Measurements from ENCODE around the gene NFATC2IP.

The NFATC2IP gene

DNA sequence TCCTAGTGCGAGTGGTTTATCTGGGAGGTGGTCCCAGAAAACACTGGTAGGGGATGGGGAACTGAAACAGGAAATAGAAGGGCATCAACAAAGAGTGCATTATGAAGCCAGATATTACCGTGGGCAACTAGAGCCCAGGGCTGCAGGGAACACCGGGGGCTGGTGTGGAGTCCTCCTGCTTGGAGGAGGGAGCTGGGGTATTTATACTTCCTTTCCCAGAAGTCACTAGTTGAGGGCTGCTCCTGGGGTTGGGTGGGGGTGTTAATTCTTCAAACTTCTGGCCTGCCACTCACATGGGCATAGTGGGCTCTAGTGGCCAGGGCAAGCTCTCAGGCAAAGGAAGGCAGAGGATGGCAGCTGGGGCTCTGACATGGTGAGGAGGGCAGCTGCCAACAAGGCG is 48.8 kb downstream of the NFATC2IP start:
- DNase-seq (ENCODE audit: low read depth) = no peak

DNA sequence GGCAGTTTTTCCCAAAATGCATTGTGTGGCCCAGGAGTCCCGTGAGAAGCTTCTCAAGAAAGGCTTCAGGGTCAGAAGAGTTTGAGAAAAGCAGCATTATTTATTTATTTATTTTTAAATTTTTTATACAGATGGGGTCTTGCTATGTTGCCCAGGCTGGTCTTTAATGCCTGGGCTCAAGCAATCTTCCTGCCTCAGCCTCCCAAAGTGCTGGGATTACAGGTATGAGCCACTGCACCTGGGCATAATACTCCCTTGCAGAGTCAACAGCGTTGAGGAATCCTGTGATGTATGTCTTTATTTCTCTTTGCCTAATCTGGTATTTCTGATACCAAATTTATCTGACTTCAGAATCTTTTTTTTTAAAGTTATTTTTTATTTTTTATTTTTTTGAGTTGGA is 49.3 kb downstream of the NFATC2IP start:
- DNase-seq (ENCODE audit: low read depth) = no peak

DNA sequence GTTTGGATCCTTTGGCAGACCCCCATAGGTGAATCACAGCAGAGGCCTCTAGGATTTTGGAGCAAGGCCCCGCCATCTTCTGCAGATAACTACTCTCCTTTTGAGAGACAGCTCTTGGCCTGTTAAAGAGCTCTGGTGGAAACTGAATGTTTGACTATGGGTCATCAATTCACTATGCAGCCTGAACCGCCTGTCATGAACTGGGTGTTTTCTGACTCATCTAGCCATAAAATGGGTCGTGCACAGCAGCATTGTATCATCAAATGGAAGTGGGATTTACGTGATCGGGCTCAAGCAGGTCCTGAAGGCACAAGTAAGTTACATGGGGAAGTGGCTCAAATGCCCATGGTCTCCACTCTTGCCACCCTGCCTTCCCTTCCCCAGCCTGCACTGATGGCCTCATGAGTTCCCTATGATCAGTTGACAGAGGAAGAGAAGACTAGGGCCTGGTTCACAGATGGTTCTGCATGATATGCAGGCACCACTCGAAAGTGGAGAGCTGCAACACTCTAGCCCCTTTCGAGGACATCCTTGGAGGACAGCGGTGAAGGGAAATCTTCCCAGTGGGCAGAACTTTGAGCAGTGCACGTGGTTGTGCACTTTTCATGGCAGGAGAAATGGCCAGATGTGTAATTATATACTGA is 53.9 kb downstream of the NFATC2IP start:
- DNase-seq (ENCODE audit: low read depth) = peak; percentile 82

DNA sequence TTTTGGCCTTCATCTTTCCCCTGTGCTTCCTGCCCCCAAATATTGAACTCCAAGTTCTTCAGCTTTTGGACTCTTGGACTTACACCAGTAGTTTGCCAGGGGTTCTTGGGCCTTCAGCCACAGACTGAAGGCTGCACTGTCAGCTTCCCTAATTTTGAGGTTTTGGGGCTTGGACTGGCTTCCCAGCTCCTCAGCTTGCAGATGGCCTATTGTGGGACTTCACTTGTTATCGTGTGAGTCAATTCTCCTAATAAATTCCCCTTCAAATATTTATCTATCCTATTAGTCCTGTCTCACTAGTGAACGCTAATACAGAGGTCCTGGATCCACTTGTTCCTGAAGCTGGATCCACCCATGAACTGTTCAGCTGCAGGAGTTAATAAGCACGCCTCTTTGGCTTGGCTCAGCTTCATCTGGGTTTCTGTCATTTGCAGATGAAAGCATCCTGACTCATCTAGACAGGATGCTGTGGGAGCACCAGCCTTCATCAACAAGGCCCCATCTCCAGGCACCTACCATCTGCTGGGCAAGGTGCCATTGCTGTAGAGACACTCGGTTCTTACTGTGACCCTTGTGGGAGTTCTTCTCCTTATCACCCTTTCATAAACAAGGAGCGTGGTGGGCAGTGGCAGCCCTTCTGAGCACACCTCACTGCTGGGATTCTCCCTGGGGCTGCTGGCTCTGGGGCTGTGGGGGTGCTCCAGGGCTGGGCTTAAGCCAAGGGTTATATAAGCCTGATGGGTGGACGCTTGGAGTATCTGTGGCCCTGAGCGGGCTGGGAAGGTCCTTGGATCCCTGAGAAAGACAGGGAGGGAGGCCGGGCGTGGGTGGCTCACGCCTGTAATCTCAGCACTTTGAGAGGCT is 57.2 kb downstream of the NFATC2IP start:
- peak; percentile 84 for DNase-seq (ENCODE audit: low read depth)

DNA sequence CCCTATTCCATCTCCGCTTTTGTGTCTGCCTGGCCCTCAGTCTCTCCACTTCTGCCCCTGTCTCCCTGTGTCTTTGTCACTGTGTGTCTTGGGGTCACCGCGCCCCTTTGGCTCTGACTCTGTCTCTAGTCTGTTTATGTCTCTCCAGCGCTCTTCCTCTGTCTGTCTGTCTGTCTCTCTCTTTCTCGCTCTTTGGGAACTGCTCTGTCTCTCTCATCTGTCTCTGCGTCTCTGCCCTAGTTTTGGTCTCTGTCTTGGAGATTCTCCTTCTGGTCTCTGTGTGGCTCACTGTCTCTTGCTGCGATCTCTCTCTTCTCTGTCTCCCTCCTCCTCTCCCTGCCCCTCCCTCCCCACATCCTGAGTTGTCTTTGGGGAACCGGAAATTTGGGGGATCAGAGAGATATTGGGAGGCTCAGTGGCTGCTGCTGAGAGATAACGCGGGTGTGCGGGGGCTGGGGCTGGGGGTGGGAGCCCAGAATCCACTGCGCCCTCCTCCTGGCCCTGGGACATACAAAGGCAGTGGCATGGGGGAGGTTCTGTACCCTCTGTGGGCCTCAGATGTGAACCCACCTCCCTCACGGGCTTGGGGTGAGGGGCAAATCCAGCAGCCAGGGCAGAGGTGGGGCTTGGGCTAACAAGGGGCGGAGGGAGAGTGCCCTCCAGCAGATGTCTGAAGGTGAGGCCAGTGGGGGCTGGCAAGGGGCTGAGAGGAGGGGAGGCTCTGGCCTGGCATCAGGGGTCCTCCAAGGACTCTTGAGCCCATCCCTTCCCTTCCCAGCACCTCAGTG is 58.5 kb downstream of the NFATC2IP start:
- no peak for DNase-seq (ENCODE audit: low read depth)

DNA sequence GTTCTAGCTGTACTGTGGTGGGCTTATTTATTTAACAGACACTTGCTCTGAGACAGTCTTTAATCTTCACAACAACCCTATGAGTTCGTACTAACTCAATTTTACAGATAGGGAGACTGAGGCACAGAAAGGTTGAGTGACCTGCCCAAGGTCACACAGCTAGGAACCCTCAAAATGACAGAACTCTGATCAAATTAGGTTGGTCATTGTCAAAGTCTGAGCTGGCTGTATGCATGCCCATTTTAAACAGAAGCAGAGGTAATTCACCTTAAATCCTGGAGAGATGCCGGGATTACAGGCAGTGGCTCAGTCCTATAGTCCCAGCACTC is 59.1 kb downstream of the NFATC2IP start:
- DNase-seq (ENCODE audit: low read depth) = no peak

DNA sequence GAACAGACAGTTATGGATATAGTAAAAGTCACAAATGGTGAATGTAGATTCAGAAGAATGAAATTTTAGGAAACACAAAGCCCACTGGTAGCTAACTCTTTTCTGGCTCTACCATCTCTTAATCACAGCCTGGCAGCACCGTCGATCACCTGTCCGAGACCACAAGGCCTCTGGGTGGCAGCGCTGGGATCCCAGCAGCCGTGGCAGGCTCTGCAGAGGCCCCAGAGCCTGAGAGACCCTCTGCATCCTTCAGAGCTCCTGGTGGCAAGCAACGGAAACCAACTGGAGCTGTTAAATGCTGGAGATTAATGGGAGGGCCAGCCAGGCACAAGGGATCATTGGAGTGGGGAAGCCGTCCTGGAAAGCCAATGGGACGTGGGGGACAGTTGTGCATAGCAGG is 60.4 kb downstream of the NFATC2IP start:
- DNase-seq (ENCODE audit: low read depth) = no peak

DNA sequence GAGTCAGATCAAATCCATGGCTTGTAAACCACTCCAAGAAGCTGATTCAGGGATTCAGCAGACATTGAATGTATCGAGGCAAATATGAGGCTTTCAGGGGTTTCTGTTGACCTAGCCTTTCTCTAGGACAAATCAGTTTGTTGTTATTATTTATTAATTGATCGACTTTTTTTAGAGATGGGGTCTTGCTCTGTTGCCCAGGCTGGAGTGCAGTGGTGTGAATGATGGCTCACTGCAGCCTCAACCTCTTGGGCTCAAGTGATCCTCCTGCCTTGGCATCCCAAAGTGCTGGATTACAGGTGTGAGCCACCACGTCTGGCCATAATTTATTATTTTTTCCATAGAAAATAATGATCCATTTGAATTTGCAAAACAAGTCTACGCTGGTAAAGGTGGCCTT is 61.1 kb downstream of the NFATC2IP start:
- DNase-seq (ENCODE audit: low read depth) = no peak

DNA sequence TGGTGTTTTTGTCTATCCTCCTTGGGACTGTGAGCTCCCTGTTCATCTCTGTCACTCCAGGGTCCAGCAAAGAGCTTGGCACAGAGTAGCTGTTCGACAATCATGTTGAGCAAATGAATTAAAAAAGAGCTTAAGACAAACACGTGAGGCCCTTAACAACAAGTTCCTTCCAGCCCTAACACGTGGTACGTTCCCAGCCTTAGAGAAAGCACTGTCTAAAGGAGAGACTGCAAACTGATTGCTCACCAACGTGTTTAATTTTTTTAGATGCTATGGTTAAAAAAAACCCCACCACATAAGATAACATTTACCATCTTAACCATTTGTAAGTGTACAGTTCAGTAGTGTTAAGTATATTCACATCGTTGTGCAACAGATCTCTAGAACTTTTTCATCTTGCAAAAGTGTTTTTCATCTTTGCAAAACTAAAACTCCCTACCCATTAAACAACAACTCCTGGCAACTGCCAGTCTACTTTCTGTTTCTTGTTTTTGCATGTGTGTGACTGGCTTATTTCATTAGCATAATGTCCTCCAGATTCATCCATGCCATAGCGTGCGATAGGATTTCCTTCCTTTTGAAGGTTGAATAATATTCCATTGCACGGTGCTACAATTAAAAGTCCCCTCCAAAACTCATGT is 62.3 kb downstream of the NFATC2IP start:
- DNase-seq (ENCODE audit: low read depth) = no peak

DNA sequence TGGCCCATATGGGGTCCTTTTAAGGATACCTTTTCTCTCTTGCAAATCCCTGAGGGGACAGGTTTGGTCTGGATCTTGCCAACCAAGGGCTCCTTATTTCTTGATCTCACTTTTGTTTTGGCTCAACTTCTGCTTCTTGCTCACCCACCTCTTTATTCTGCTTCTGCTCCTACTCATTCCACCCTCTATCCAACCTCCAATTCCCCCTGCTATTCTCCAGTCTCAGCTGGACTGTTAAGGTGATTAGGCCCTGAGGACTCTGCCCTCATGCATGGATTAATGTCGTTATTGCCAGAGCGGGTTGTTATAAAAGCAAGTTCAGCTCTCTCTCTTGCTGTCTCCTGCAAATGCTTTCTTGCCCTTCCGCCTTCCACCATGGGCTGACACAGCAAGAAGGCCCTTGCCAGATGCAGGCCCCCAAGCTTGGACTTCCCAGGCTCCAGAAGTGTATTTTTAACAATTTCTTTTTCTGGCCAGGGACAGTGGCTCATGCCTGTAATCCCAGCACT is 63.9 kb downstream of the NFATC2IP start:
- no peak for DNase-seq (ENCODE audit: low read depth)

All from ELR (cell line).